Thoracic aorta (tissue), 2 donors: Measurements from ENCODE around the gene GPC6. TPM values are rescaled to one million over a fixed set of nuclear protein-coding genes. Genes with fewer than 3 reads are reported as not detected.

ENCODE experiments used
- ATAC-seq: fragments of 150-250 bp; one replicate; pipeline ENCODE4 v1.8.0; 2017; ENCODE audit warnings: low read depth; ENCODE audit not compliant: insufficient number of reproducible peaks, low FRiP score
- DNase-seq: peaks from one replicate; pipeline ENCODE4 v3.0.0-alpha.2; 2020; ENCODE audit warnings: low spot score
- H3K27ac ChIP-seq, 2 donors: fragments of 200-600 bp; sonication (generic); 1 replicate in 1 of 2; 2 replicates in 1 of 2; pipeline ENCODE4 v1.5.1; 2016; ENCODE audit warnings: mild to moderate bottlenecking in 2 of 2, moderate library complexity in 2 of 2
- H3K27me3 ChIP-seq: fragments of 200-600 bp; sonication (generic); replicated peaks from 2 replicates; pipeline ENCODE4 v1.6.0; 2016; ENCODE audit warnings: mild to moderate bottlenecking; ENCODE audit not compliant: insufficient read depth
- H3K36me3 ChIP-seq: fragments of 200-600 bp; sonication (generic); one replicate; pipeline ENCODE4 v1.5.1; 2016
- H3K4me1 ChIP-seq, 2 donors: fragments of 200-600 bp; sonication (generic); 1 replicate in 1 of 2; 2 replicates in 1 of 2; pipeline versions ENCODE4 v1.5.1 to v1.6.0; 2016; ENCODE audit warnings: low read depth in 2 of 2, mild to moderate bottlenecking in 1 of 2; ENCODE audit not compliant: control insufficient read depth in 1 of 2
- H3K4me3 ChIP-seq: fragments of 200-600 bp; sonication (generic); 2 replicates; pipeline ENCODE4 v1.5.1; 2016; ENCODE audit warnings: mild to moderate bottlenecking
- H3K9me3 ChIP-seq: fragments of 200-600 bp; sonication (generic); 2 replicates; pipeline ENCODE4 v1.5.1; 2016
- total RNA-seq, 2 donors: library from RNA; depleted of rRNA; stranded (reverse); fragments of >200 nt; gene quantifications; one replicate each; pipeline versions ENCODE4 v1.1.0 to v1.2.3, GENCODE V29; 2016
- TF ChIP-seq, protein P1 (sequence below): fragments of 200-600 bp; sonication (generic); IDR thresholded peaks from one replicate; pipeline ENCODE4 v1.5.1; 2019; ENCODE audit warnings: antibody characterized with exemption

The GPC6 gene
- total RNA-seq, 2 donors from 2014 or later = 34.9 to 56.4 TPM

DNA sequence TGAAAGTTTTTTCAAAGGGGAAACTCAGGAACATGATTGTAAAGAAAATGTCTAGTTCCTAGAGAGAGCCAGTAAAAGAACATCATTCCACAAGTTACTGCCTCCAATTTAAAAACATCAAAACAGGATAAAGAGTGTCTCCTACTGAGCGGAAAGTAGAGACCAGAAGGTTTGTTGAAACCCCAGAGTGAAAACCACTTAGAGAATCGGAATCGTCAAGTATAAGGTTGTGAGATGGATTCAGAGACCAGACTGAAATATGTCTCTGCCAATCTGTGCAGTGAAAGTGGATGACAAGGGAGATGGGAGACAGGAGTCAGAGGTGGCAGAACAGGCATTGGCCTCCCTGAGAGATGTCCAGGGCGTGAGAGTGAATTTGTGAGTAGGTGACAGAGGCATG is 133.4 kb downstream of the GPC6 start:
- H3K36me3 ChIP-seq = no peaks in the 10 kb centered on the region
- TF ChIP-seq, protein P1, sequence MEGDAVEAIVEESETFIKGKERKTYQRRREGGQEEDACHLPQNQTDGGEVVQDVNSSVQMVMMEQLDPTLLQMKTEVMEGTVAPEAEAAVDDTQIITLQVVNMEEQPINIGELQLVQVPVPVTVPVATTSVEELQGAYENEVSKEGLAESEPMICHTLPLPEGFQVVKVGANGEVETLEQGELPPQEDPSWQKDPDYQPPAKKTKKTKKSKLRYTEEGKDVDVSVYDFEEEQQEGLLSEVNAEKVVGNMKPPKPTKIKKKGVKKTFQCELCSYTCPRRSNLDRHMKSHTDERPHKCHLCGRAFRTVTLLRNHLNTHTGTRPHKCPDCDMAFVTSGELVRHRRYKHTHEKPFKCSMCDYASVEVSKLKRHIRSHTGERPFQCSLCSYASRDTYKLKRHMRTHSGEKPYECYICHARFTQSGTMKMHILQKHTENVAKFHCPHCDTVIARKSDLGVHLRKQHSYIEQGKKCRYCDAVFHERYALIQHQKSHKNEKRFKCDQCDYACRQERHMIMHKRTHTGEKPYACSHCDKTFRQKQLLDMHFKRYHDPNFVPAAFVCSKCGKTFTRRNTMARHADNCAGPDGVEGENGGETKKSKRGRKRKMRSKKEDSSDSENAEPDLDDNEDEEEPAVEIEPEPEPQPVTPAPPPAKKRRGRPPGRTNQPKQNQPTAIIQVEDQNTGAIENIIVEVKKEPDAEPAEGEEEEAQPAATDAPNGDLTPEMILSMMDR = no peak
- DNase-seq (no peak), ATAC-seq (no peak)
- peaks cover 0 to 10% of the 10 kb centered on the region in 2 donors for H3K4me1 ChIP-seq
- no peak overlapping the region for H3K4me3 ChIP-seq
- H3K9me3 ChIP-seq = no peaks in the 10 kb centered on the region
- no peak overlapping the region for H3K27ac ChIP-seq
- no peaks in the 10 kb centered on the region for H3K27me3 ChIP-seq

DNA sequence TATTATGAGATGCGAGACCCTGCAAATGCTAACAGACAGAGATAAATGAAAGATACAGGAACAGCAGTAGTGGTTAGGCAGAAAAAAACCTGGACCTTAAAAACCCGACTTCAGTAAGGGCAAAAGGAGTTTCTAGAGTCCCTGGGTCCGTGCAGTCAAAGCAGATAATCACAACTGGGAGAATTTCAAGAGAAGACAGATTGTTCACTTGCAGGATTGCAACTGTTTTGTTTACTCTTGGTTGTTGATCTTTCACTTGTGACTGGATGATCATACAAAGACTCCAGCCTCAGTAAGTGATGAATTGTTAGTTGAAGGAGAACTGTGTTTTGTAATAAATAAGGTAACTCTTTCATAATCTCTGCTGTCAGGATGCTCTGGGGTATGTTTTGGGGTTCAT is 135.1 kb downstream of the GPC6 start:
- TF ChIP-seq, protein P1 = no peak
- Histone ChIP-seq H3K27me3 (no peaks in the 10 kb centered on the region), H3K27ac (no peak overlapping the region), H3K4me3 (no peak overlapping the region), H3K9me3 (no peaks in the 10 kb centered on the region), H3K4me1 (no peaks in the 10 kb centered on the region), H3K36me3 (no peaks in the 10 kb centered on the region)
- DNase-seq (no peak), ATAC-seq (no peak)

DNA sequence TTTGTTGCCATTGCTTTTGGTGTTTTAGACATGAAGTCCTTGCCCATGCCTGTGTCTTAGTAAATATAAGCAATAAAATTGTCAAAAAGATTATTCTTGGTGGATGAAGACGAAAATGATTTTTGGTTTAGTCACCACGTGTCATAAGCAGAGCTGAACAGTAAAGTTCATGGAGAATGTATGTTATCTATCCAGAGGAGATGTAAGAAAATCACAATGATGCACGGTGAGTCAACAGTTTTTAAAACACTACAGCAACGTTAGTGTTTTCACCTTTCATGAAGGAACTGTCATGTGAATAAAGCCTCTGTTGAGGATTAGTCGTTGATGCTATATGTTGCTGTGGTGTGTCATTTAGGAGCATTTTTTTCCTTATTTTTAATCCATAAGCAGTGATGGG is 137.6 kb downstream of the GPC6 start:
- Histone ChIP-seq H3K4me3 (no peak overlapping the region), H3K4me1 (no peaks in the 10 kb centered on the region), H3K27ac (no peak overlapping the region), H3K36me3 (no peaks in the 10 kb centered on the region), H3K9me3 (no peaks in the 10 kb centered on the region), H3K27me3 (no peaks in the 10 kb centered on the region)
- TF ChIP-seq, protein P1 = no peak
- ATAC-seq = no peak
- DNase-seq = no peak

DNA sequence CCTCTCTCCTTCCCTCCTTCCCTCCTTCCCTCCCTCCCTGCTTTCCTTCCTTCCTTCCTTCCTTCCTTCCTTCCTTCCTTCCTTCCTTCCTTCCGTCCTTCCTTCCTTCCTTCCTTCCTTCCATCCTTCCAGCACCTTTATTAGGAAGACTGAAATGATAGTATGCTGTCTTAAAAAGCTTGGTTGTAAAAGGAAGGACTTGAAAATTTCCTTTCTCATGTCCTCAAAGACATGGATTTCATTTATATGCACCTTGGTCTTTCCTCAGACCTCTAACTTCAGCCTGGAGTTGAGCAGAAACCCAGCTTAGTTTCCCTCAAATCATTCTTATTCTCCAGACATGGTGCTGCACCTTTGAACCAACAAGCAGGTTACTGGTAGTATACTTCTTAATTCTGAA is 141.7 kb downstream of the GPC6 start:
- Histone ChIP-seq H3K27me3 (no peaks in the 10 kb centered on the region), H3K9me3 (no peaks in the 10 kb centered on the region), H3K36me3 (no peaks in the 10 kb centered on the region), H3K27ac (no peak overlapping the region), H3K4me1 (no peaks in the 10 kb centered on the region), H3K4me3 (no peak overlapping the region)
- ATAC-seq (no peak), DNase-seq (no peak)
- TF ChIP-seq, protein P1 = no peak

DNA sequence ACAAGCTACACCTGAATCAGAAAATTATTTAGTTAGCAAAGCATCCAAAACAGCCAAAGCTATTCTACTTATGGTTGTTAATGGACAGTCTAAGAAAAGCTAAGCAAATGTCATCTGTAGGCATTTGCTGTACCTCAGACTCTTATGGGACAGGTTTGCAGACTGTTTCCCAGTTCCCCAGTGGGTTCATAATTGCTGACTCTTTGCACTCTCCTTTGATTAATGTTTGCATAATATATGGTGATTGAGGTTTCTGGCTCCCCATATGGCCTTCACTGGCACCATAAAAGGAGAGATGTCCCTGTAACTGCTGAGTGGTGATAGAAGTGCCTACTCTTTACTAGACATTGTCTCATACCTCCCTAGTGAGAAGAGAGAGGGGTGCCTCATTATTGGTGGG is 142.1 kb downstream of the GPC6 start:
- no peaks in the 10 kb centered on the region for H3K27me3 ChIP-seq
- H3K9me3 ChIP-seq = no peaks in the 10 kb centered on the region
- ATAC-seq (no peak), DNase-seq (no peak)
- TF ChIP-seq, protein P1 = no peak
- H3K36me3 ChIP-seq = no peaks in the 10 kb centered on the region
- H3K27ac ChIP-seq = no peak overlapping the region
- no peaks in the 10 kb centered on the region for H3K4me1 ChIP-seq
- no peak overlapping the region for H3K4me3 ChIP-seq
